ENCODE measurements around the gene CLEC17A.

Gene CLEC17A

GRCh38 chr19:14654786-14655560, 72.1 kb downstream of the CLEC17A start:
- no peak for DNase-seq (ENCODE audit: low spot score)

GRCh38 chr19:14655726-14656125, 72.8 kb downstream of the CLEC17A start:
- DNase-seq (ENCODE audit: low spot score) = no peak

- no peak for DNase-seq (ENCODE audit: low spot score)
These were observed 77.1 kb downstream of the CLEC17A start for GRCh38 chr19:14659874-14660489.

GRCh38 chr19:14661372-14661924, 78.6 kb downstream of the CLEC17A start:
- no peak for DNase-seq (ENCODE audit: low spot score)

Data from LoVo (cell line).